GM20000 (cell line): ENCODE data around the gene GCH1.
"Not testable (repeated sequence)": the region's sequence is repeated elsewhere in the genome, so short reads cannot be mapped to it uniquely, and the experiment has no call there.

Source experiments
- DNase-seq: peaks from one replicate; pipeline ENCODE4 v3.0.0; 2012; ENCODE audit warnings: low spot score
- TF ChIP-seq, protein P1 (sequence below): IDR thresholded peaks from 2 replicates; pipeline ENCODE4 v1.5.1; 2012; ENCODE audit warnings: mild to moderate bottlenecking, control low read depth; ENCODE audit errors: extremely low read depth, missing control alignments

Gene GCH1

DNA sequence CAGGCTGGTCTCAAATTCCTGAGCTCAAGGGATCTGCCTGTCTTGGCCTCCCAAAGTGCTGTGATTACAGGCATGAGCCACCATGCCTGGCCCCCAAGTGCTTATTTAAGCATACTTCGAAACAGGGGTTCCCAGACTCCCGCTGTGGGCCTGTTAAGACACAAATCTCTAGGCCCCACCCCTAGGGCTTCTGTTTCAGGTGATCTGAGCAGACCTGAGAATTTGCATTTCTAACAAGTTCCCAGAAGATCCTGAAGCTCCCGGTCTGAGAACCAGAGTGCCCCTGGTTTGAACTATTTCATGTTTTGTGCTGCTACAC, 25.0 kb downstream of the GCH1 start:
- DNase-seq, result no peak
- TF ChIP-seq, protein P1, sequence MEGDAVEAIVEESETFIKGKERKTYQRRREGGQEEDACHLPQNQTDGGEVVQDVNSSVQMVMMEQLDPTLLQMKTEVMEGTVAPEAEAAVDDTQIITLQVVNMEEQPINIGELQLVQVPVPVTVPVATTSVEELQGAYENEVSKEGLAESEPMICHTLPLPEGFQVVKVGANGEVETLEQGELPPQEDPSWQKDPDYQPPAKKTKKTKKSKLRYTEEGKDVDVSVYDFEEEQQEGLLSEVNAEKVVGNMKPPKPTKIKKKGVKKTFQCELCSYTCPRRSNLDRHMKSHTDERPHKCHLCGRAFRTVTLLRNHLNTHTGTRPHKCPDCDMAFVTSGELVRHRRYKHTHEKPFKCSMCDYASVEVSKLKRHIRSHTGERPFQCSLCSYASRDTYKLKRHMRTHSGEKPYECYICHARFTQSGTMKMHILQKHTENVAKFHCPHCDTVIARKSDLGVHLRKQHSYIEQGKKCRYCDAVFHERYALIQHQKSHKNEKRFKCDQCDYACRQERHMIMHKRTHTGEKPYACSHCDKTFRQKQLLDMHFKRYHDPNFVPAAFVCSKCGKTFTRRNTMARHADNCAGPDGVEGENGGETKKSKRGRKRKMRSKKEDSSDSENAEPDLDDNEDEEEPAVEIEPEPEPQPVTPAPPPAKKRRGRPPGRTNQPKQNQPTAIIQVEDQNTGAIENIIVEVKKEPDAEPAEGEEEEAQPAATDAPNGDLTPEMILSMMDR, result no peak

- TF ChIP-seq, protein P1, result no peak
These were observed 25.5 kb downstream of the GCH1 start for GRCh38 chr14:54877015-54877702.

GRCh38 chr14:54875648-54876047, 27.0 kb downstream of the GCH1 start:
- not testable (repeated sequence) for DNase-seq

More at GRCh38 chr14:54877015-54877702, 25.5 kb downstream of the GCH1 start:
- DNase-seq, result no peak

DNA sequence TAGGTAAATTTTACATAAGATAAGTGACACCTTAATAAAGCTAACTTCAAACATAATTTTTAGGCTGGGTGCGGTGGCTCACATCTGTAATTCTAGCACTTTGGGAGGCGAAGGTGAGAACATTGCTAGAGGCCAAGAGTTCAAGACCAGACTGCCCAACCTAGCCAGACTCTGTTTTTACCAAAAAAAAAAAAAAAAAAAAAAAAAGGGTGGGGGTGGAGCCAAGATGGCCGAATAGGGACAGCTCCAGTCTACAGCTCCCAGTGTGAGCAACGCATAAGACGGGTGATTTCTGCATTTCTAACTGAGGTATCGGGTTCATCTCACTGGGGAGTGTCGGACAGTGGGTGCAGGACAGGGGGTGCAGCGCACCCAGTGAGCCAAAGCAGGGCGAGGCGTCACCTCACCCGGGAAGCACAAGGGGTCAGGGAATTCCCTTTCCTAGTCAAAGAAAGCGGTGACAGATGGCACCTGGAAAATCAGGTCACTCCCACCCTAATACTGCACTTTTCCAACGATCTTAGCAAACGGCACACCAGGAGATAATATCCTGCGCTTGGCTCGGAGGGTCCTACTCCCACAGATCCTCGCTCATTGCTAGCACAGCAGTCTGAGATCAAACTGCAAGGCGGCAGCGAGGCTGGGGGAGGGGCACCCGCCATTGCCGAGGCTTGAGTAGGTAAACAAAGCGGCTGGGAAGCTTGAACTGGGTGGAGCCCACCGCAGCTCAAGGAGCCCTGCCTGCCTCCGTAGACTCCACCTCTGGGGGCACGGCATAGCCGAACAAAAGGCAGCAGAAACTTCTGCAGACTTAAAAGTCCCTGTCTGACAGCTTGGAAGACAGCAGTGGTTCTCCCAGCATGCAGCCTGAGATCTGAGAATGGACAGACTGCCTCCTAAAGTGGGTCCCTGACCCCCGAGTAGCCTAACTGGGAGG, 32.2 kb downstream of the GCH1 start:
- not testable (repeated sequence) for DNase-seq

GRCh38 chr14:54867011-54867410, 35.6 kb downstream of the GCH1 start:
- TF ChIP-seq, protein P1, result no peak
- DNase-seq, result no peak

DNA sequence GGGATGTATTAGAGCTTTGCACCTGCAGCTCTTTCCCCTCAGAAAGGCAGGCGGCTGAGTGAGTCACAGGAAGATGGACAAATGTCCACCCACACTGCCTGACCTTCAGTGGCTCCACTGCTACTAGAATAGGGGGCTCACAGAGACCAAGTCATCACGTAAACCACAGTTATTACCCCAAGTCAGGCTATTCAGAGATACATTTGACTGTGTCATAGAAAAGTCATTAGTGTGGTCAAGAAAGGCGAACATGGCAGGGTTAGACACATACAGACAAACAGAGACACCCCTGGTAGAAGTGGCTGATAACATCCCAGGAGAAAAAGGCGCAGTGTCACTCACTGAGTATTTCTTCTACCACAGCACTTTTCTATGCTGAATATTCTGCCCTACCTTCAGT, 36.0 kb downstream of the GCH1 start:
- no peak for DNase-seq
- TF ChIP-seq, protein P1, result no peak

DNA sequence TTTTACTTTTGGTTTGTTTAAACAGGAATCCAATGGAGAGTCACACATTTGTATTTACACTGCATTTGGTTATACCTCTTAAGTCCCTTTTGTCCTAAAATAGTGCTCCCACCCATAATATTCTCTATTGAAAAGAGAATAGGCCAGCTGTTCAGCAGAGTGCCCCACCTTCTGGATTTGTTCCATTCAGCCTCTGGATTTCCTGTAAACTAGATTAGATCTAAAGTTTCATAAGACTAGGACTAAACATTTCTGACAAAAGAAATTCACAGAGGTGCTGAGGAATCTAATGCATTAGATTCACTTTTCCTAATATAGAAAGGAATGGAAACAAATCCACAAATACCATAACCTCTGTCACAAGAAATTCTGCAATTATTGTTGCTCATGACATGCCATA, 38.1 kb downstream of the GCH1 start:
- TF ChIP-seq, protein P1, result no peak
- DNase-seq, result no peak

DNA sequence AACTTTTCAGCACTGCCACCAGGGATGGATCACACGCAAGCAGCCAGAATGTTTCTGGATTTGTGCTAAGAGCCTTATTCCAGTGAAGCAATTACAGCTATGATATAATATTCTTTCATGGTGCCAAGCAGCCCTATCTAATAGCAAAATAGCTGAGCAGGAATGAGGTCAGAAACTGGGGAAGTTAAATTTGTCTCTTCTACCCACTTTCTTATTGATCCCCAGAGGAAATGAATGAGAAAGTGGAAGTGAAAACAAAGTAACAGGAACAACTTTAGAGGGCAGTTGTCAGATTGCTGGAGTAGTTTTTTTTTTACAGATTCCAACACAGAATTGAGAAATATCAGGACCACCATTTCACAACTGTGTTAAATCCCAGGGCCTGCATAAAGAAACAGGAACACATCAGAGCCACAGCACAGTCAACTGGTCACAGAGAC, 44.8 kb downstream of the GCH1 start:
- DNase-seq, result peak; percentile 52
- TF ChIP-seq, protein P1, result no peak
